8988T (cell line): ENCODE measurements around the gene SLC46A2.

ENCODE experiments used
- DNase-seq: peaks from one replicate; pipeline ENCODE4 v3.0.0; 2011

The SLC46A2 gene

GRCh38 chr9:112890106-112891081 is at the start of gene SLC46A2:
TSS of gene SLC46A2 (minus strand) at chr9:112890876. CDS start at chr9:112890681, 195 bp downstream.
- DNase-seq = no peak

- no peak for DNase-seq
Measured at GRCh38 chr9:112939418-112939817, 48.7 kb upstream of the SLC46A2 start.

- no peak for DNase-seq
Measured at GRCh38 chr9:112933696-112934095, 43.0 kb upstream of the SLC46A2 start.

- no peak for DNase-seq
Measured at GRCh38 chr9:112925058-112925641, 34.5 kb upstream of the SLC46A2 start.

- DNase-seq = no peak
Measured at GRCh38 chr9:112921549-112921948, 30.9 kb upstream of the SLC46A2 start.

- no peak for DNase-seq
Measured at GRCh38 chr9:112917987-112918362, 27.3 kb upstream of the SLC46A2 start.

GRCh38 chr9:112917047-112917986 is 26.6 kb upstream of the SLC46A2 start:
- DNase-seq = no peak

GRCh38 chr9:112914524-112914923 is 23.8 kb upstream of the SLC46A2 start:
- DNase-seq = no peak

GRCh38 chr9:112913326-112913725 is 22.6 kb upstream of the SLC46A2 start:
- DNase-seq = no peak

GRCh38 chr9:112912636-112913035 is 22.0 kb upstream of the SLC46A2 start:
- no peak for DNase-seq

GRCh38 chr9:112911736-112912135 is 21.1 kb upstream of the SLC46A2 start:
- DNase-seq = no peak

GRCh38 chr9:112905084-112905483 is 14.4 kb upstream of the SLC46A2 start:
- no peak for DNase-seq

- no peak for DNase-seq
Measured at GRCh38 chr9:112900901-112901300, 10.2 kb upstream of the SLC46A2 start.

- no peak for DNase-seq
Measured at GRCh38 chr9:112900488-112900887, 9.8 kb upstream of the SLC46A2 start.

- DNase-seq = no peak
Measured at GRCh38 chr9:112898872-112899311, 8.2 kb upstream of the SLC46A2 start.

GRCh38 chr9:112896131-112896530 is 5.5 kb upstream of the SLC46A2 start:
- DNase-seq = no peak

- no peak for DNase-seq
Measured at GRCh38 chr9:112894699-112895098, 4.0 kb upstream of the SLC46A2 start.

- no peak for DNase-seq
Measured at GRCh38 chr9:112894041-112894440, 3.4 kb upstream of the SLC46A2 start.

GRCh38 chr9:112892981-112893380 is 2.3 kb upstream of the SLC46A2 start:
- DNase-seq = no peak

GRCh38 chr9:112891521-112891920 is 845 bp upstream of the SLC46A2 start:
- no peak for DNase-seq

- no peak for DNase-seq
Measured at GRCh38 chr9:112887381-112887780, 3.3 kb downstream of the SLC46A2 start.

- DNase-seq = no peak
Measured at GRCh38 chr9:112886351-112886750, 4.3 kb downstream of the SLC46A2 start.

GRCh38 chr9:112885324-112885723 is 5.4 kb downstream of the SLC46A2 start:
- DNase-seq = no peak
